ENCODE results near the gene MYO18A.

DNA sequence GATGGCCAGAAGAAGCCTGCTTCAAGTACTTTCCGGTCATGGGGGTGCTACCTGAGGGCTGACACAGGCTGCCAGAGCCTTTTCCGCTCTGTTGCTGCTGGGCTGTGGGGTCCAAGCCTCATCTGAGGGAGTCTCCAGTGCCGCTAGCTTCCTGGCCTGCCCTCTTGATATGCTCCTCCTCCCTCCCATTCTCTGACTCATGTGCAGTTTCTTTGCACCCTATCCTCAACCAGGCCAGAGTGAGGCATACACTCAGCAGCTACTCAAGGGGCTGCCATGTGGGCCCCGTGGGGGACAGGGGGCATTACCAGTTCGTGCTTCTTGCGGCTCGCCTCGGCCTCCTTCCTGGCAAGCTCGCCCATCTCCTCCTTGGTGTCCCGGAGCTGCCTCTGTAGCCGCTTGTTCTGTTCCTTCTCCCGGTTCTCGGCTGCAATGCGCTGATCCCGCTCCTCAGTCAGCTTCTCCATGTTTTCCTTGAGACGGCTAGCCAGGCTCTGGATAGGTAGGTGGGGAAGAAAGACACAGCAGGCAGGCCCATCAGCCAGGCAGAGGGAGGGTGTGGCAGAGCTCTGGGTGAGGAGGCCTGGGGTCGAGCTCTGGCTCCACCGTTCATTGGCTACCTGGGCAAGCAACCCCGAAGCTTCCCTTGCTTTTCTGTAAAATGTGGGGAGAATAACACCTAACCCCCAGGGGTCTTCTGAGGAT, 93.4 kb downstream of the MYO18A start:
- TF ChIP-seq, protein P1, sequence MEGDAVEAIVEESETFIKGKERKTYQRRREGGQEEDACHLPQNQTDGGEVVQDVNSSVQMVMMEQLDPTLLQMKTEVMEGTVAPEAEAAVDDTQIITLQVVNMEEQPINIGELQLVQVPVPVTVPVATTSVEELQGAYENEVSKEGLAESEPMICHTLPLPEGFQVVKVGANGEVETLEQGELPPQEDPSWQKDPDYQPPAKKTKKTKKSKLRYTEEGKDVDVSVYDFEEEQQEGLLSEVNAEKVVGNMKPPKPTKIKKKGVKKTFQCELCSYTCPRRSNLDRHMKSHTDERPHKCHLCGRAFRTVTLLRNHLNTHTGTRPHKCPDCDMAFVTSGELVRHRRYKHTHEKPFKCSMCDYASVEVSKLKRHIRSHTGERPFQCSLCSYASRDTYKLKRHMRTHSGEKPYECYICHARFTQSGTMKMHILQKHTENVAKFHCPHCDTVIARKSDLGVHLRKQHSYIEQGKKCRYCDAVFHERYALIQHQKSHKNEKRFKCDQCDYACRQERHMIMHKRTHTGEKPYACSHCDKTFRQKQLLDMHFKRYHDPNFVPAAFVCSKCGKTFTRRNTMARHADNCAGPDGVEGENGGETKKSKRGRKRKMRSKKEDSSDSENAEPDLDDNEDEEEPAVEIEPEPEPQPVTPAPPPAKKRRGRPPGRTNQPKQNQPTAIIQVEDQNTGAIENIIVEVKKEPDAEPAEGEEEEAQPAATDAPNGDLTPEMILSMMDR (IDR thresholded peaks at IDR 0.05 in 2 of 3, conservative IDR thresholded peaks at IDR 0.05 in 1 of 3; ENCODE audit: borderline replicate concordance in 1 of 3, insufficient read depth in 1 of 3, low read depth in 2 of 3, low read length in 2 of 3) = no peak
- no peak for TF ChIP-seq EZH2 (IDR thresholded peaks at IDR 0.05)
- no peak for TF ChIP-seq ELF1 (IDR thresholded peaks at IDR 0.05; ENCODE audit: borderline replicate concordance, low read depth)
- TF ChIP-seq POLR2A (IDR thresholded peaks at IDR 0.05; ENCODE audit: borderline replicate concordance, extremely low read depth, insufficient read depth, insufficient read length) = no peak
- no peak for TF ChIP-seq RAD21 (IDR thresholded peaks at IDR 0.05; ENCODE audit: low read depth)
- TF ChIP-seq, protein P2, sequence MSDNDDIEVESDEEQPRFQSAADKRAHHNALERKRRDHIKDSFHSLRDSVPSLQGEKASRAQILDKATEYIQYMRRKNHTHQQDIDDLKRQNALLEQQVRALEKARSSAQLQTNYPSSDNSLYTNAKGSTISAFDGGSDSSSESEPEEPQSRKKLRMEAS (IDR thresholded peaks at IDR 0.05) = no peak
- TF ChIP-seq YY1 (IDR thresholded peaks at IDR 0.05; ENCODE audit: extremely low read depth, insufficient replicate concordance, low read depth, low read length) = no peak

Data from HCT116 (cell line).